Hepatocyte (in vitro differentiated cells): Measurements from ENCODE around the gene SKAP2. TPM values are rescaled to one million over a fixed set of nuclear protein-coding genes. Genes with fewer than 3 reads are reported as not detected.

Source experiments
- DNase-seq: peaks from one replicate; pipeline ENCODE4 v3.0.0-alpha.2; 2016; ENCODE audit warnings: low spot score
- H2AFZ ChIP-seq: fragments of 200-600 bp; sonication (generic); 2 replicates; pipeline ENCODE4 v1.6.0; 2016; ENCODE audit warnings: antibody characterized with exemption, mild to moderate bottlenecking
- H3K27ac ChIP-seq: fragments of 200-600 bp; sonication (generic); 2 replicates; pipeline ENCODE4 v1.5.1; 2016; ENCODE audit warnings: mild to moderate bottlenecking
- H3K27me3 ChIP-seq: fragments of 200-600 bp; sonication (generic); 2 replicates; pipeline ENCODE4 v1.6.1; 2016
- H3K36me3 ChIP-seq: fragments of 200-600 bp; sonication (generic); replicated peaks from 2 replicates; pipeline ENCODE4 v1.5.1; 2016; ENCODE audit warnings: low read depth; ENCODE audit not compliant: insufficient read depth
- H3K4me1 ChIP-seq: fragments of 200-600 bp; sonication (generic); 2 replicates; pipeline ENCODE4 v1.5.1; 2016; ENCODE audit warnings: mild to moderate bottlenecking, moderate library complexity; ENCODE audit not compliant: insufficient read depth
- H3K4me2 ChIP-seq: fragments of 200-600 bp; sonication (generic); 2 replicates; pipeline ENCODE4 v1.6.0; 2016
- H3K4me3 ChIP-seq: fragments of 200-600 bp; sonication (generic); 2 replicates; pipeline ENCODE4 v1.5.1; 2016; ENCODE audit warnings: mild to moderate bottlenecking
- H3K79me2 ChIP-seq: fragments of 200-600 bp; sonication (generic); 2 replicates; pipeline ENCODE4 v1.6.0; 2017; ENCODE audit warnings: mild to moderate bottlenecking
- H3K9me2 ChIP-seq: fragments of 200-600 bp; sonication (generic); replicated peaks from 2 replicates; pipeline ENCODE4 v1.6.0; 2017; ENCODE audit warnings: mild to moderate bottlenecking; ENCODE audit not compliant: insufficient read depth
- H3K9me3 ChIP-seq: fragments of 200-600 bp; sonication (generic); 2 replicates; pipeline ENCODE4 v1.5.1; 2016; ENCODE audit warnings: low read depth, mild to moderate bottlenecking
- H4K20me1 ChIP-seq: fragments of 200-600 bp; sonication (generic); 2 replicates; pipeline ENCODE4 v1.6.0; 2016; ENCODE audit warnings: mild to moderate bottlenecking; ENCODE audit not compliant: insufficient read depth, poor library complexity, severe bottlenecking
- CTCF ChIP-seq: fragments of 200-600 bp; sonication (generic); IDR thresholded peaks from 2 replicates; pipeline ENCODE4 v1.5.1; 2016; ENCODE audit warnings: antibody characterized with exemption, mild to moderate bottlenecking; ENCODE audit not compliant: poor library complexity
- EZH2 ChIP-seq: fragments of 200-600 bp; sonication (generic); IDR thresholded peaks from 2 replicates; pipeline ENCODE4 v1.6.1; 2016; ENCODE audit warnings: antibody characterized with exemption, mild to moderate bottlenecking, borderline replicate concordance
- EZH2phosphoT487 ChIP-seq: fragments of 200-600 bp; sonication (generic); IDR thresholded peaks from one replicate; pipeline ENCODE4 v1.6.1; 2018; ENCODE audit warnings: antibody characterized with exemption, mild to moderate bottlenecking, low read depth, moderate library complexity; ENCODE audit not compliant: unreplicated experiment, severe bottlenecking
- WGBS: methylation state at CpG from one replicate; pipeline ENCODE4 v1.1.6; 2016; ENCODE audit warnings: low lambda C conversion rate; ENCODE audit errors: missing lambda C conversion rate; 5-methylcytosine and 5-hydroxymethylcytosine counted together
- polyA plus RNA-seq: library from polyadenylated mRNA; unstranded; fragments of >200 nt; fragmentation: Nextera tagmentation; extraction: Ambion mirVana; gene quantifications from 2 replicates; pipeline ENCODE4 v1.2.1, GENCODE V29; 2016
- total RNA-seq: library from RNA; depleted of rRNA; stranded (reverse); fragments of >200 nt; gene quantifications from 2 replicates; pipeline ENCODE4 v1.2.3, GENCODE V29; 2014

SKAP2 gene
- total and polyA plus RNA-seq, 2 experiments from 2014 or later = 8.4 to 13.5 TPM

GRCh38 chr7:26879671-26880070 lies 15.3 kb upstream of the SKAP2 start:
- Histone ChIP-seq H3K4me1 (no peaks in the 10 kb centered on the region), H3K4me2 (no peak overlapping the region), H3K36me3 (no peaks in the 10 kb centered on the region), H3K9me3 (peaks cover 2% of the 10 kb centered on the region), H3K4me3 (no peak overlapping the region), H3K9me2 (no peaks in the 10 kb centered on the region), H3K27me3 (no peaks in the 10 kb centered on the region), H3K79me2 (no peaks in the 10 kb centered on the region), H4K20me1 (no peaks in the 10 kb centered on the region), H2AFZ (no peak overlapping the region), H3K27ac (no peak overlapping the region)
- TF ChIP-seq EZH2phosphoT487 (no peak), CTCF (no peak), EZH2 (no peak)
- WGBS = 96% methylated on average over 1 of the region's 1 CpG
- no peak for DNase-seq

DNA sequence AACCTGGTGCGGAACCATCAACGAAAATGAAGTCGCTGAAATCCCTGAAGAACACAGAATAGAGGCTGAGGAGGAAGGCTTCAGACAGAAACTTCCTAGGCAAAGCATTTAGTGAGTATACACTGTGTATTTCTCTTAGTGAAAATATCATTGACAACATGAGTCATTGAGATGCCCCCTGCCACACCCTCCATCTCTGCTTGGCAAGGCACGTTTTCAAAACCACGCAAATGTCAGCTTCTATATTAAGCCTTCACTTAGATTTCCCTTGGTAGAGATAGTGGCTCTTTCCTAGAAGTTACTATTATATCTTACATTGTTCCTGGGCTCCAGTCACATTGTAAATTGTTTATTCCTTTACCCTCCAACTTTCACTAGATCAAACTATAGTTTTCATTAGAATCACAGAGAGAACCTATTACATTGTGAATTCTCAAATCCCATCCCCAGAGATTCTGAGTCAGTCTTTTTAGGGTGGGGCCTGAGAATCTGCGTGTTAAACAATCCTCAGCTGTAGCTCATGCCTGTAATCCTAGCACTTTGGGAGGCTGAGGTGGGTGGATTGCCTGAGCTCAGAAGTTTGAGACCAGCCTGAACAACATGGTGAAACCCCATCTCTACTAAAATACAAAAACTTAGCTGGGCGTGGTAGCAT lies 4.6 kb upstream of the SKAP2 start:
- Histone ChIP-seq H3K9me3 (no peaks in the 10 kb centered on the region), H3K36me3 (no peaks in the 10 kb centered on the region), H3K9me2 (no peaks in the 10 kb centered on the region), H3K4me3 (no peak overlapping the region), H3K27me3 (peaks cover 4% of the 10 kb centered on the region), H3K4me2 (no peak overlapping the region), H4K20me1 (no peaks in the 10 kb centered on the region), H3K27ac (no peak overlapping the region), H2AFZ (no peak overlapping the region), H3K4me1 (no peaks in the 10 kb centered on the region), H3K79me2 (no peaks in the 10 kb centered on the region)
- TF ChIP-seq CTCF (no peak), EZH2phosphoT487 (no peak), EZH2 (no peak)
- 88% methylated on average over 7 of the region's 7 CpGs for WGBS
- no peak for DNase-seq

DNA sequence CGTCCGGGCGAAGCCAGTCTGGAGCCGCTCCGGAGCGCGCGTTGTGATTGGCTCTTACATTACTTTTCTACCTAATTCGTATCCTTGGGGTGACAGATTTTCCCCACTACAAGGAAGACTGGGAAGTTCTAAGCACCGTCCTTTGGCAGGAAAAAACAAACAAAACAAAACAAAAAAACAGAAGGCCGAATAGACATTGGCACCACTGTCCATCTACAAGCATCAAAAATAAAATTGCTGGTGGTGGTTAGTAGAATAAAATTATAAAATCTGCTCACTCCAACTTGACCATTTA lies 651 bp upstream of the SKAP2 start:
- Histone ChIP-seq H3K27me3 (peaks cover 17% of the 10 kb centered on the region), H3K9me3 (no peaks in the 10 kb centered on the region), H3K36me3 (no peaks in the 10 kb centered on the region), H2AFZ (peak overlapping the region; percentile 46), H4K20me1 (no peaks in the 10 kb centered on the region), H3K4me3 (peak overlapping the region; percentile 17), H3K4me1 (no peaks in the 10 kb centered on the region), H3K27ac (peak overlapping the region; percentile 92), H3K4me2 (peak overlapping the region; percentile 75), H3K9me2 (no peaks in the 10 kb centered on the region), H3K79me2 (peaks cover 11% of the 10 kb centered on the region)
- WGBS = 8% methylated on average over 11 of the region's 11 CpGs
- DNase-seq = no peak
- no peak for TF ChIP-seq CTCF
- TF ChIP-seq EZH2 = no peak
